Measurements from ENCODE around the gene NPTN. TPM values are rescaled to one million over a fixed set of nuclear protein-coding genes. Genes with fewer than 3 reads are reported as not detected.

The NPTN gene
- total RNA-seq, 1 experiment from 2014 or later, result 151 TPM

DNA sequence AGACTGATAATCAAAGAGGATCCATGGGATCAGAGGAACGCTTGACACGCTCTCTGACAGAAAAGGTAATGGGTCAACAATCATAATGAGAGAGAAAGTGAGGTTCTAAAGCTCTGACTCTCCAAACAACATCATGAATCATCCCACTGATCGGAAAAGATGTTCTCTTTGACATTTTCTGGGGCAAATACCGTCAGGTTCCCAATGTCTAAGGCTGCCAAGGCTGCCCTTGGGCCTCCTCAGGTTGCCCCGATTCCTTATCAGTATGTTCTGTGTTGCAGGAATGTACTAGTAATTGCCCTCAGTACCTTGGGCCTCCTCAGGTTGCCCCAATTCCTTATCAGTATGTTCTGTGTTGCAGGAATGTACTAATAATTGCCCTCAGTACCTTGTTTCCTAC is 60.9 kb downstream of the NPTN start:
- in situ Hi-C loops (cut with HindIII; ENCODE audit: low pct_unique_long_range_greater_than_20kb, low sequenced_read_pairs), result no loop called here
- CTCF ChIA-PET, result no interaction called here

DNA sequence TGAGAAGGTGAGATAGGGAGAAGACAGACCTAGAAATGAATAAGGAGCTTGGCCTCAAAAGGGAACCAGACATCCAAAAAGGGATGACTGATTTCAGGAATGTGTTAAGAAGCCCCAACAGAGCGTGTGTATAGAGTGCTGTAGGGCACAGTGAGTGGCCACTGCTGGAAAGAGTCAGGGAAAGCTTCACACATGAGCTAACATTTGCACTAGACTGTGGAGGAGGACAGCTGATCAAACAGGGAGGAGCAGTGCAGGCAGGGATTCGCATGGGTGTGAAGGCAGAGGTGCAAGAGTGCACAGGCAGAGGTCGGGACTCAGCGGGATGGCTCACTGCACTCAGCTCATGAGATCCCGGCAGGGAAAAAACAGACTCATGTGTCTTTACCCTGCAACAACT is 61.8 kb downstream of the NPTN start:
- intact Hi-C loops (cut with micrococcal nuclease; ENCODE audit: unreplicated experiment), result no loop called here
- 0 out of 2 replicates have a peak, but pooled peaks cover 8% of the 10 kb centered on the region for H3K36me3 ChIP-seq (ENCODE audit: control insufficient read depth, insufficient read depth, low read length)
- ChIA-PET CTCF (no interaction called here), POLR2A (no interaction called here)
- no peak overlapping the region for H3K27ac ChIP-seq (ENCODE audit: low read length)
- in situ Hi-C loops (cut with HindIII; ENCODE audit: low pct_unique_long_range_greater_than_20kb, low sequenced_read_pairs), result no loop called here
- no peak for ATAC-seq
- H3K4me1 ChIP-seq (ENCODE audit: control insufficient read depth, insufficient read depth, low read length), result no peaks in the 10 kb centered on the region
- TF ChIP-seq TCF7L2 (IDR thresholded peaks at IDR 0.05; ENCODE audit: low read depth, low read length) (no peak), SIN3A (IDR thresholded peaks at IDR 0.05; ENCODE audit: borderline replicate concordance, insufficient read depth, low read depth, low read length) (no peak), POLR2AphosphoS5 (IDR thresholded peaks at IDR 0.05; ENCODE audit: low read depth, low read length) (no peak)
- TF ChIP-seq, protein P1, sequence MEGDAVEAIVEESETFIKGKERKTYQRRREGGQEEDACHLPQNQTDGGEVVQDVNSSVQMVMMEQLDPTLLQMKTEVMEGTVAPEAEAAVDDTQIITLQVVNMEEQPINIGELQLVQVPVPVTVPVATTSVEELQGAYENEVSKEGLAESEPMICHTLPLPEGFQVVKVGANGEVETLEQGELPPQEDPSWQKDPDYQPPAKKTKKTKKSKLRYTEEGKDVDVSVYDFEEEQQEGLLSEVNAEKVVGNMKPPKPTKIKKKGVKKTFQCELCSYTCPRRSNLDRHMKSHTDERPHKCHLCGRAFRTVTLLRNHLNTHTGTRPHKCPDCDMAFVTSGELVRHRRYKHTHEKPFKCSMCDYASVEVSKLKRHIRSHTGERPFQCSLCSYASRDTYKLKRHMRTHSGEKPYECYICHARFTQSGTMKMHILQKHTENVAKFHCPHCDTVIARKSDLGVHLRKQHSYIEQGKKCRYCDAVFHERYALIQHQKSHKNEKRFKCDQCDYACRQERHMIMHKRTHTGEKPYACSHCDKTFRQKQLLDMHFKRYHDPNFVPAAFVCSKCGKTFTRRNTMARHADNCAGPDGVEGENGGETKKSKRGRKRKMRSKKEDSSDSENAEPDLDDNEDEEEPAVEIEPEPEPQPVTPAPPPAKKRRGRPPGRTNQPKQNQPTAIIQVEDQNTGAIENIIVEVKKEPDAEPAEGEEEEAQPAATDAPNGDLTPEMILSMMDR (IDR thresholded peaks at IDR 0.05), result no peak
- TF ChIP-seq, protein P2, sequence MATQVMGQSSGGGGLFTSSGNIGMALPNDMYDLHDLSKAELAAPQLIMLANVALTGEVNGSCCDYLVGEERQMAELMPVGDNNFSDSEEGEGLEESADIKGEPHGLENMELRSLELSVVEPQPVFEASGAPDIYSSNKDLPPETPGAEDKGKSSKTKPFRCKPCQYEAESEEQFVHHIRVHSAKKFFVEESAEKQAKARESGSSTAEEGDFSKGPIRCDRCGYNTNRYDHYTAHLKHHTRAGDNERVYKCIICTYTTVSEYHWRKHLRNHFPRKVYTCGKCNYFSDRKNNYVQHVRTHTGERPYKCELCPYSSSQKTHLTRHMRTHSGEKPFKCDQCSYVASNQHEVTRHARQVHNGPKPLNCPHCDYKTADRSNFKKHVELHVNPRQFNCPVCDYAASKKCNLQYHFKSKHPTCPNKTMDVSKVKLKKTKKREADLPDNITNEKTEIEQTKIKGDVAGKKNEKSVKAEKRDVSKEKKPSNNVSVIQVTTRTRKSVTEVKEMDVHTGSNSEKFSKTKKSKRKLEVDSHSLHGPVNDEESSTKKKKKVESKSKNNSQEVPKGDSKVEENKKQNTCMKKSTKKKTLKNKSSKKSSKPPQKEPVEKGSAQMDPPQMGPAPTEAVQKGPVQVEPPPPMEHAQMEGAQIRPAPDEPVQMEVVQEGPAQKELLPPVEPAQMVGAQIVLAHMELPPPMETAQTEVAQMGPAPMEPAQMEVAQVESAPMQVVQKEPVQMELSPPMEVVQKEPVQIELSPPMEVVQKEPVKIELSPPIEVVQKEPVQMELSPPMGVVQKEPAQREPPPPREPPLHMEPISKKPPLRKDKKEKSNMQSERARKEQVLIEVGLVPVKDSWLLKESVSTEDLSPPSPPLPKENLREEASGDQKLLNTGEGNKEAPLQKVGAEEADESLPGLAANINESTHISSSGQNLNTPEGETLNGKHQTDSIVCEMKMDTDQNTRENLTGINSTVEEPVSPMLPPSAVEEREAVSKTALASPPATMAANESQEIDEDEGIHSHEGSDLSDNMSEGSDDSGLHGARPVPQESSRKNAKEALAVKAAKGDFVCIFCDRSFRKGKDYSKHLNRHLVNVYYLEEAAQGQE (IDR thresholded peaks at IDR 0.05; ENCODE audit: insufficient read depth in 1 of 2, low read depth in 2 of 2, low read length in 1 of 2), result no peak
- no TSS peak for BruUV-seq (replicated peaks)
- no peaks in the 10 kb centered on the region for H3K27me3 ChIP-seq (ENCODE audit: control insufficient read depth, insufficient read depth, low read length)
- no peak overlapping the region for H3K4me3 ChIP-seq (ENCODE audit: low read depth in 2 of 2, low read length in 2 of 2)
- no peaks in the 10 kb centered on the region for H3K9me3 ChIP-seq (ENCODE audit: control insufficient read depth, insufficient read depth, low read depth, low read length)
- DNase-seq (ENCODE audit: low read depth, low spot score), result no peak

More for the DNA sequence above, 60.9 kb downstream of the NPTN start:
- intact Hi-C loops (cut with micrococcal nuclease; ENCODE audit: unreplicated experiment), result no loop called here
- Histone ChIP-seq H3K9me3 (ENCODE audit: control insufficient read depth, insufficient read depth, low read depth, low read length) (no peaks in the 10 kb centered on the region), H3K4me1 (ENCODE audit: control insufficient read depth, insufficient read depth, low read length) (no peaks in the 10 kb centered on the region), H3K36me3 (ENCODE audit: control insufficient read depth, insufficient read depth, low read length) (0 out of 2 replicates have a peak, but pooled peaks cover 6% of the 10 kb centered on the region), H3K27ac (ENCODE audit: low read length) (no peak overlapping the region), H3K4me3 (ENCODE audit: low read depth in 2 of 2, low read length in 2 of 2) (no peak overlapping the region), H3K27me3 (ENCODE audit: control insufficient read depth, insufficient read depth, low read length) (no peaks in the 10 kb centered on the region)
- POLR2A ChIA-PET, result no interaction called here
- no peak for ATAC-seq
- DNase-seq (ENCODE audit: low read depth, low spot score), result no peak
- no peak for TF ChIP-seq POLR2AphosphoS5 (IDR thresholded peaks at IDR 0.05; ENCODE audit: low read depth, low read length)
- TF ChIP-seq, protein P1 (IDR thresholded peaks at IDR 0.05), result no peak
- TSS peak; percentile 50 for BruUV-seq (replicated peaks)
